HUDEP-2 (cell line): ENCODE results near the gene BAIAP2L1.

Experiments used
- DNase-seq, 76 experiments: peaks; one replicate each; lab custom pipeline; 2025; ENCODE audit not compliant: unreplicated experiment in 76 of 76; lab: John Stamatoyannopoulos, UW

BAIAP2L1 gene

GRCh38 chr7:98281757-98282606 lies 118.9 kb downstream of the BAIAP2L1 start:
- DNase-seq, result peak in 12 of 76 experiments; percentile 11 to 42 (median 28)

DNA sequence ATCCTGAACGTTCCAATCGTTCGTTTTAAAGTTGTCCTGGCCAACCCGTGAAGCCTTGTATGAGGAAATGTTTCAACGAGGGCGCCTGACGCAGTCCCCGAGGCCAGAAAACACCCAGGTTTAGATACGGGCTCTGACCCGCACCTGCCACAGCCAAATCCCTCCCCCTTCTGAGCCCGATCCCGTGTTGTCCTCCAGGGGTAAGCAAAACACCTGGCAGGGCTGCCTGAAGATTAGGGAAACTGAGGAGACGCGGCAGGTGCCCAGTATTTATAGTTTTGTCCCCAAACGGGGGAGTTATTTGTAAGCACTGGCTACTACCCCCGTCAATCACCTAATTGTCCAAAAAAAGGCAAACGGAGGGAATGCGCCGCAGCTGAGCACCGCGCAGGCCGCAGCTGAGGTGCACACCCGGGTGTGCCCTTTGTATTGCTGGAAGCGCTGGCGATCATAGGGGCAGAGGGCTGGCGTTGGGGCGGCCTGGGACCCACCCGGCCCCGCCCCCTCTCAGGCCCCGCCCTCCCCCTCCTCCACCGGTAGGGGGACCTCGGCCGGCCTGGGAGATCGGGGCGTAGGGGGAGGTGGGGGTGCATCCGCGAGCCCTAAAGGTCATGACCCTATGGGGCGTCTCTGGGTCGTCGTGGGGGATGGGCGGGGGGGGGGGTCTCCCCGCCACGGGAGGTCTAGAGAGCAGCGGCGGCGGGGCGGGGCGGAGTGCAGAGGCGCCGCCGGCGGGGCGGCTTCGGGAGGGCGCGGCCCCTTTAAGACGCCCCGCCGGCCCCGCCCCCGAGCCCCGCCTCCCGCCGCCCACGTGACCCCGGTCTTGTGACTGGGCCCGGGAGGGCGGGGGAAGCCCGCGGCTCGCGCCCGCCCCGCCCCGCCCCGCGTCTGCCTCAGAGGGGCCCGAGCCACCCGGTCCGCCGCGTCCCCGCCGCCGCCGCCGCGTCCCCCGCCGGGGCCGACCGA lies 119.8 kb downstream of the BAIAP2L1 start, which contains the start of gene BRI3:
Gene BRI3 (plus strand): TSS at position 896 of the 966 bp plus-strand sequence. CDS start 110 bp downstream, outside the sequence.
- DNase-seq, result peak in 74 of 76 experiments; percentile 34 to 93 (median 86)

- DNase-seq, result no peak
These were observed 120.6 kb downstream of the BAIAP2L1 start for GRCh38 chr7:98280296-98280695.

DNA sequence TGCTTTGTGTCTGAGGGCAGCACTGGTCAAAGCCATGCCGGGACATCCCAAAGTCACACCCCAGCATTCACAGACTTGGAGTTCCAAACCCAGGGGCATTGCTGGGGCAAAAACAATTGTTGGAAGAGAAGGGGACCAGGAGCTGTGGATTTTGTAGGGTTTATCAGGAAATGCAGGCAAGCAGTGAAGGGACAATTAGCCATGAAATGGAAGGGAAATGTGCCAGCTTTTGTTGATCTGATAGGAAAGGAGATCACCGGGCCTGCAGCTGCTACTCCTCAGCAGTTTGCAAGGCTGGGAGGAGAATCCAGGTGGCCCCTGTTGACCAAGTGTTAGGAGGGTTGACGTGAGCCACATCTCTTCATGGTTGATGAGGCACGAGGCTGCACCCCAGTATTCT lies 122.0 kb downstream of the BAIAP2L1 start:
- DNase-seq, result no peak

DNA sequence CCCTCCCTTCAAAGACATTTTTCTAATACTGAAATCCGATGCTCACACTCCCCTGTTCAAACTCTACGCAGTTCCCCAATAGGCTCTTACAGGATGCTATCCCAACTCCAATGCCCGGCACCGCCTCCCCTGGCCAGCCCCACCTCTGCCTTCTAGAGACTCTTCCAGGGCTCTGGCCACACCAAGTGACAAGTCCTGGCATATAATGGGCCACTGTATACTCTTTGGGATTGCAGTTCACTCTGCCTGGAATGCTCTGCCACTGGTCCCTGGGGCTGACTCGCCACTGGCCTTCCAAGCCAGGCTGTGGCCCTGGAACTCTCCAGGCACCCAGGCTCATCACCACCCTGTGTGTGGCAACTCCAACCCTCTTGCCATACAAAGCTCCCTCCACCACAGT lies 122.5 kb downstream of the BAIAP2L1 start:
- DNase-seq, result no peak

DNA sequence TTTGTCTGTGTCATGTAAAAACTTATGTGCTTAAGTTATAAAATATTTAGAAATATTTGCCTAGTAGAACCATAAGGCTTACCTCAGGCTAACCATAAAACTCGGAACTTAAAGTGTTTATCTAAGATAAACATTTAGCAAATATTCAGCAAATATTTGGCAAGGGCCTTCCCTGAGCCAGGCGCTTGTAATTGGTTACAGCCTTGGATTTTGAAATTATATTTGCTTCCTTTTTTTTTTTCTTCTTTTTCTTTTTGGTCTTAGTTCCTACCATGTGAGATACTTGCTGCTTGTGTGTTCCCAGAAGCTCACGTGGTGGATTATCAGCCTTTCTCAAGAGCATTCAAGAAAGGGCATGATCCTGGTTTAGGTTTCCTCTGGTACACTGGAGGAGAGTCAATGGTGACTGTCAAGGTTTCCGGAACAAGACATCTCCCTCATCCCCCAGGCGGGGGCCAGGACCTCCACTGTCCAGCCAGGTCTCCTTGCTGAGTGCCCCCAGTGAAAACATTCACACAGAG lies 124.6 kb downstream of the BAIAP2L1 start:
- no peak for DNase-seq

GRCh38 chr7:98267303-98267702 lies 133.6 kb downstream of the BAIAP2L1 start:
- DNase-seq, result no peak

DNA sequence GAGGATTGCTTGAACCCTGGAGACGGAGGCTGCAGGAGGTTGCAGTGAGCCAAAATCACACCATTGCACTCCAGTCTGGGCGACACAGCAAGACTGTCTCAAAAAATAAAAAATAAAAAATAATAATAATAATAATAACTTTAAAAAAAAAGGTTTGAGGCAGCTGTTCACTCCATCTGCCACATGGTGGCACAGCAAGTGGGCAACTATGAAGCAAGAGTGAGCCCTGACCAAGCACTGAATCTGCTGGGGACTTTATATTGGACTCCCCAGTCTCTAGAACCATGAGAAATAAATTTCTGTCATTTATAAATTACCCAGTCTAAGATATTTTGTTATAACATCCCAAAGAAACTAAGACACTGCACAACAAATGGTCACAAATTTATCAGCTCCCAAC lies 134.1 kb downstream of the BAIAP2L1 start:
- DNase-seq, result no peak

DNA sequence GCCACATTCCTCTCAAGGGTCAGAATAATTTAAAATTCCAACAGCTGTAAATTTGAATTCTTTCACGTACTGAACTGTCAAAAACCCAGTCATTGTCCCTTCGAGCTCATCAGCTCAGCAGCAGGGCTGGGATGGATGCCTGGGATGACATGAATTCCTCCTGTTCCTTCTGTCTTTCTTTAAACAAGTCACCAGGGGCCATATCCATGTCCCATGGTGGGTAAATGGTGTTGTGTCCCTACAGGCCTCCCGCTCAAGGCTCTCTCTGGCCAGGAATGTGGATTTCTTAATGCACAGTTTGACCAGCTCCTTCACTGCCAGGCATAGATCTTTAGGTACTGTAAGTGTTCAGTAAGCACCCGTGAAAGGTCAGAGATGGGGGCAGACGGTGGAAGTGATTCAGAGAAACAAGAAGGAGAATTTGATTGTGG lies 135.0 kb downstream of the BAIAP2L1 start:
- no peak for DNase-seq

DNA sequence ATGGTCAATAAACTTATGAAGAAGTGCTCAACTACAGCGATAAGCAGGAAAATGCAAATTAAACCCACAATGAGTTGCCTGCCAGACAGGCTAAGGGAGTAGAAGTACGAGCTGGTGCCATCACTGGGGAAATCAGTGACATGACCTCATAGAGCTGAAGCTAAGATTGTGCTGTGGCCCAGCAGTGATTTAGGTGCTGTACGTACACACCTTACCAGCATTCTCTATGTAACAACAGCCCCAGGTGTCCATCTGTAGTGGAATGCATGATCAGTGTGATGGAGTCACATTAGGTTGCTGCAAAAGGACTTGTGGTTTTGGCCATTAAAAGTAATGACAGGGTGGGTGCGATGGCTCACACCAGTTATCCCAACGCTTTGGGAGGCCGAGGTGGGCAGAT lies 143.2 kb downstream of the BAIAP2L1 start:
- DNase-seq, result no peak

GRCh38 chr7:98256431-98256830 lies 144.5 kb downstream of the BAIAP2L1 start:
- DNase-seq, result no peak

DNA sequence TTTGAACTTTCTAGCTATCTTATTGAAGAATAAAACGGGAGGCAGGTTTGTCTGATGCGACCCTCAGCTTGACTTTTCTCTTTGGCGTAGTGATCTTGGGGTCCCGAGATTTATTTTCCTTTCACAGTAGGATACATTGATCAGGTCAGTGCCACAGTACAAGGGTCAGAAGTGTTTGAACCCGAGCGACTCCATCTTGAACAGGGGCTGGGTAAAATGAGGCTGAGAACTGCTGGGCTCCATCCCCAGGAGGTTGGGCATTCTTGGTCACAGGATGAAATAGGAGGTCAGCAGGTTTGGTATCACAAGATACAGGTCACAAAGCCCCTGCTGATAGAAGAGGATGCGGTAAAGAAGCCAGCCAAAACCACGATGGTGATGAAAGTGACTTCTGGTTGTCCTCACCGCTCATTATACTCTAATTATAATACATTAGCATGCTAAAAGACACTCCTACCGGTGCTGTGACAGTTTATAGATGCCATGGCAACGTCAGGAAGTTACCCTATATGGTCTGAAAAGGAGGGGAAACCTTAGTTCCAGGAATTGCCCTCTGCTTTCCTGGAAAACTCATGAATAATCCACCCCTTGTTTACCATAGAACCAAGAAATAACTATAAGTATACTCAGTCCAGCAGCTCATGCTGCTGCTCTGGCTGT lies 145.8 kb downstream of the BAIAP2L1 start:
- peak in 8 of 76 experiments; percentile 3 to 35 (median 9) for DNase-seq

GRCh38 chr7:98254516-98254915 lies 146.4 kb downstream of the BAIAP2L1 start:
- DNase-seq, result no peak

- DNase-seq, result no peak
These were observed 148.3 kb downstream of the BAIAP2L1 start for GRCh38 chr7:98252425-98253054.

- peak in 74 of 76 experiments; percentile 21 to 93 (median 82) for DNase-seq
These were observed 149.1 kb downstream of the BAIAP2L1 start, which contains the start of gene TECPR1 for GRCh38 chr7:98251601-98252424. Gene TECPR1, minus strand, starts transcription at chr7:98252232. Its CDS starts 6,086 bp downstream, at chr7:98246146.

DNA sequence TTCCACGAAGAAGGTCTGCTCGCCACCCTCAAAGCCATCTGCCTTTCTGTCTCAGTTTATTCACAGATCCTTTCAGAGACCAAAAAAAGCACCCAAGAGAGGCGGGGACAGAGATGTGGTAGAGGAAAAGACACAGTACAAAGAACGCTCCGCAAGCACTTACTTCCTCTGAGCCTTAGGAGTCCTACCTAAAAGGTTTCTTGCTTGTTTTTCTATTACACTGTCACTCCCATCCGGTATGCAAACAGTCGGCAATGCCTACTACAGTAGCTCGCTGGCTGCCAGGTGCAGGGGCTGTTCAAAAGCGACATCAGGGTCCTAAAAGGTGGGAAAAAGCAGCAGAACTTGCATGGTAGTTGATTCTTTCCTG lies 149.7 kb downstream of the BAIAP2L1 start:
- DNase-seq, result no peak

DNA sequence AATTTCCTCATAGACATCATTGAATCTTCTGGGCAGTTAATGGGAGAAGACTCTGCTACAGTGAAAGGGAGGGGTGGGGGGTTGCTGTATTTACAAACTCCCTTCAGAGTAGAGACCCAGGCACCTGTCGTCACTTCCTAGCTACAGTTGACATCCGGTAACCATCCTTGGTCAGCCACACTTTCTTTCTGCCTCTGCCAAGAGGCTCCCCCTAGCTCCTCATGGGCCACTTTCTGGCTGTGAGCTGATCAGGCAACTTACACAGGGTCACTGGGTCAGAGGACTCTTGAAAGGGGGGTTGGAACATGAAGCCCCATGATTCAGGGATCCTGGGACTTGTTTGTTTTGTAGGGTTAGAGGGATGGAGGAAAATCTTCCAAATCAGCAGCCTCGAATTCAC lies 150.1 kb downstream of the BAIAP2L1 start:
- DNase-seq, result no peak

DNA sequence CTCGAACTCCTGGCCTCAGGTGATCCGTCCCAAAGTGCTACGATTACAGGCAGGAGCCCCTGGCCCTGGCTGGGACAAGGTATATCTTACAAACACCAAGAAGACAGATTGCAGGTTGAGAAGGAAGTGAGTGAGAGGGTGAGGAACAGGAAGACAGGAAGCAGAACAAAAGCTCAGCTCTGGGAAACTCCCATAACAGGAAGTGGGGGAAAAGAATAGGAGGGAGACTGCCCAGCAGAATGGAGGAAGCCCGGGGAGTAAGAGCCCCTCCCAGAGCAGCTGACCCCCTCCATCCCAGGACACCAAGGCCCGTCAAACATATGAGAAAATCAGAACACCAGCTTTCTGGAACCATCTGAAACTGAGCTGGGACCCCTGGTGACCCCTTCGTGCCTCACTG lies 151.8 kb downstream of the BAIAP2L1 start:
- DNase-seq, result no peak

GRCh38 chr7:98248156-98248555 lies 152.7 kb downstream of the BAIAP2L1 start:
- no peak for DNase-seq
